DMS79 (cell line): ENCODE data around the gene FABP7.
A peak's percentile ranks its signal among the peaks of the same experiment; 100 is the strongest.

Source experiments
- DNase-seq: peaks from one replicate; lab custom pipeline; 2025; lab: John Stamatoyannopoulos, UW

The FABP7 gene

GRCh38 chr6:122758927-122759334 is 20.6 kb upstream of the FABP7 start:
- no peak for DNase-seq

- no peak for DNase-seq
These were observed 19.2 kb upstream of the FABP7 start for GRCh38 chr6:122760330-122760729.

- no peak for DNase-seq
These were observed 13.3 kb upstream of the FABP7 start for GRCh38 chr6:122766256-122766655.

GRCh38 chr6:122770835-122771601 is 8.5 kb upstream of the FABP7 start:
- DNase-seq = no peak

- DNase-seq = no peak
These were observed 6.6 kb upstream of the FABP7 start for GRCh38 chr6:122772724-122773415.

- DNase-seq = no peak
These were observed 3.5 kb upstream of the FABP7 start for GRCh38 chr6:122775975-122776374.

GRCh38 chr6:122778302-122778701 is 1.2 kb upstream of the FABP7 start:
- no peak for DNase-seq

- no peak for DNase-seq
These were observed 393 bp upstream of the FABP7 start for GRCh38 chr6:122778985-122779661.

GRCh38 chr6:122780114-122780513 is 598 bp downstream of the FABP7 start:
- no peak for DNase-seq

GRCh38 chr6:122781716-122782115 is 2.2 kb downstream of the FABP7 start:
- no peak for DNase-seq

- no peak for DNase-seq
These were observed 3.9 kb downstream of the FABP7 start for GRCh38 chr6:122783401-122783800.

GRCh38 chr6:122785891-122786290 is 6.4 kb downstream of the FABP7 start:
- DNase-seq = no peak

- DNase-seq = no peak
These were observed 8.2 kb downstream of the FABP7 start for GRCh38 chr6:122787721-122788120.

- no peak for DNase-seq
These were observed 8.7 kb downstream of the FABP7 start for GRCh38 chr6:122788208-122788607.

- DNase-seq = no peak
These were observed 9.2 kb downstream of the FABP7 start for GRCh38 chr6:122788663-122789181.

GRCh38 chr6:122789182-122790027 is 9.9 kb downstream of the FABP7 start, which contains the start of gene SMPDL3A:
SMPDL3A (plus strand) TSS chr6:122789258; CDS start chr6:122789347, 89 bp downstream.
- DNase-seq = peak; percentile 83

GRCh38 chr6:122790028-122790422 is 10.5 kb downstream of the FABP7 start:
- DNase-seq = no peak

- DNase-seq = peak; percentile 24
These were observed 11.2 kb downstream of the FABP7 start for GRCh38 chr6:122790423-122791309.

GRCh38 chr6:122791310-122791679 is 11.8 kb downstream of the FABP7 start:
- DNase-seq = no peak

GRCh38 chr6:122792766-122793165 is 13.2 kb downstream of the FABP7 start:
- no peak for DNase-seq

GRCh38 chr6:122797537-122797936 is 18.0 kb downstream of the FABP7 start:
- DNase-seq = no peak
